Measurements from ENCODE around the gene HM13. TPM values are rescaled to one million over a fixed set of nuclear protein-coding genes. Genes with fewer than 3 reads are reported as not detected.

Gene HM13
- total and polyA plus RNA-seq, 2 of the 13 experiments (the other 11 are each of a cell fraction or from before 2014, with no cell fraction given), result 118 to 243 TPM

DNA sequence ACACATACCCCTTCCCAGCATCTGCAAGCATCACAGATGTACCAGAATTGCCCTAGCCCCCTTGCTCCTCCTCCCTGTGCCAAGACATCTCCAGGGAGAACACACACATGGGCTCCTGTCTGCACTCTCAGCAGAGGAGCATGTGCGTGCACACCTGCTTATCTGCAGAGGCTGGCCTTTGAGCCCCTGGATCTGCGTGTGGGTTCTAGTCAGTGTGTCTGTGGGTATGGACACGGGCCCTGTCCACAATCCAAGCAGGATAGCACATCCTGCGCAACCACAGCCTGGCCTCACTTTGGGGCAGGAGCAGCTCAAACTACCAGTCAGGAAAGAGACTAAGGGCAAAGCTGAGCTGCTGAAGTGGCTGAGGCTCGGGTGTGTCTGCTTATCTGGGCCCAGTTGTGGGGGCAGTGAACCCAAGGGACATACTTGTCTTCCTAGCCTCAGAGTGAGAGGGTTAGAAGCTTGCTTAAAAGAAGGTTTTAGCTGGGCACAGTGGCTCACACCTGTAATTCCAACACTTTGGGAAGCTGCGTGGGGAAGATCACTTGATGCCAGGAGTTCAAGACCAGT lies 41.0 kb downstream of the HM13 start:
- H3K79me2 ChIP-seq (ENCODE audit: insufficient read depth, low read length), result no peaks in the 10 kb centered on the region
- H3K9me3 ChIP-seq (ENCODE audit: low read length), result no peaks in the 10 kb centered on the region
- intact Hi-C loops (cut with micrococcal nuclease; ENCODE audit: unreplicated experiment) (no loop called here), in situ Hi-C loops (cut with HindIII; ENCODE audit: extremely low pct_ligation_motif_present, low pct_unique_long_range_greater_than_20kb) (no loop called here)
- H3K4me2 ChIP-seq (ENCODE audit: low read depth, low read length), result no peak overlapping the region
- peaks cover 16% of the 10 kb centered on the region for H3K4me1 ChIP-seq (ENCODE audit: insufficient read depth, low read length)
- peaks cover 38 to 75% of the 10 kb centered on the region in 2 experiments for H3K36me3 ChIP-seq (replicated peaks in 1 of 2; ENCODE audit: control insufficient read depth in 1 of 2, insufficient read depth in 2 of 2, low read length in 2 of 2)
- FAIRE-seq, result no peak
- no peaks in the 10 kb centered on the region for H3K27me3 ChIP-seq (ENCODE audit: control insufficient read depth in 1 of 2, insufficient read depth in 2 of 2, low read length in 2 of 2)
- ATAC-seq, result peak; percentile 9
- BruUV-seq (replicated peaks), result no TSS peak
- H2AFZ ChIP-seq (ENCODE audit: low read length), result no peak overlapping the region
- POLR2A ChIA-PET, result interaction anchor here (0.9 to 7.1 kb wide), 5 partner anchors 8 to 57 kb away, joined by 3 to 92 read pairs (median 4); partner anchors contain the start of gene ID1
- DNase-seq (ENCODE audit: low spot score), result no peak
- no peak overlapping the region for H3K9ac ChIP-seq (ENCODE audit: insufficient read depth, low read depth, low read length)
- WGBS (ENCODE audit: low lambda C conversion rate), result 73% methylated on average over 6 of the region's 6 CpGs
- CTCF ChIA-PET (ENCODE audit: low intra/inter-chr PET ratio, low total read pairs), result interaction anchor here (12.9 kb wide), 1 partner anchor 58 kb away, joined by 454 read pairs; no protein-coding TSS in a partner anchor
- H3K4me3 ChIP-seq (replicated peaks in 1 of 3; ENCODE audit: insufficient read depth in 1 of 3, low read depth in 2 of 3, low read length in 3 of 3), result no peak overlapping the region
- no peak overlapping the region for H3K27ac ChIP-seq (ENCODE audit: extremely low read length, insufficient read depth, low read length)
- no peaks in the 10 kb centered on the region; the same call in 1 of the 2 replicates for H4K20me1 ChIP-seq (ENCODE audit: insufficient read depth, low read length)
- TF ChIP-seq ZNF317 (CRISPR knock-in tag; IDR thresholded peaks at IDR 0.05) (no peak), DMAP1 (CRISPR knock-in tag; IDR thresholded peaks at IDR 0.05) (no peak), ZNF687 (CRISPR knock-in tag; IDR thresholded peaks at IDR 0.05) (peak; percentile 45; the same call in 1 of the 2 replicates), NR2F2 (IDR thresholded peaks at IDR 0.05; ENCODE audit: borderline replicate concordance, low read depth) (no peak), POLR2G (IDR thresholded peaks at IDR 0.05; ENCODE audit: low read depth, low read length) (peak; percentile 40), ZNF280B (CRISPR knock-in tag; IDR thresholded peaks at IDR 0.05; ENCODE audit: borderline replicate concordance) (peak; percentile 41; the same call in 1 of the 2 replicates), AGO2 (optimal IDR thresholded peaks at IDR 0.05; ENCODE audit: low read depth, low read length) (peak; percentile 65), PAF1 (CRISPR knock-in tag; IDR thresholded peaks at IDR 0.05) (peak; percentile 68; the same call in 1 of the 2 replicates), ZNF121 (CRISPR knock-in tag; IDR thresholded peaks at IDR 0.05) (peak; percentile 13; the same call in 1 of the 2 replicates), SKIL (CRISPR knock-in tag; IDR thresholded peaks at IDR 0.05; ENCODE audit: borderline replicate concordance) (no peak), KDM5A (IDR thresholded peaks at IDR 0.05; ENCODE audit: borderline replicate concordance, low read length) (no peak), POLR2A (IDR thresholded peaks at IDR 0.05; ENCODE audit: insufficient read depth in 1 of 2, low read depth in 2 of 2, low read length in 2 of 2) (peak in 1 of 2 experiments; percentile 60; a peak in 2 of 4 replicates), U2AF1 (optimal IDR thresholded peaks at IDR 0.05; ENCODE audit: low read depth, low read length) (peak; percentile 20), ZNF768 (CRISPR knock-in tag; IDR thresholded peaks at IDR 0.05) (peak; percentile 44; the same call in 1 of the 2 replicates), JUNB (CRISPR knock-in tag; IDR thresholded peaks at IDR 0.05; ENCODE audit: borderline replicate concordance) (0 out of 2 replicates have a peak, but pooled peaks have one; percentile 5), RBM22 (optimal IDR thresholded peaks at IDR 0.05; ENCODE audit: low read length) (peak; percentile 78)

All from HepG2 (cell line).